ENCODE results near the gene KLHL5.

The KLHL5 gene

GRCh38 chr4:39044956-39045826, 16.8 kb upstream of the KLHL5 start:
- DNase-seq, result no peak

DNA sequence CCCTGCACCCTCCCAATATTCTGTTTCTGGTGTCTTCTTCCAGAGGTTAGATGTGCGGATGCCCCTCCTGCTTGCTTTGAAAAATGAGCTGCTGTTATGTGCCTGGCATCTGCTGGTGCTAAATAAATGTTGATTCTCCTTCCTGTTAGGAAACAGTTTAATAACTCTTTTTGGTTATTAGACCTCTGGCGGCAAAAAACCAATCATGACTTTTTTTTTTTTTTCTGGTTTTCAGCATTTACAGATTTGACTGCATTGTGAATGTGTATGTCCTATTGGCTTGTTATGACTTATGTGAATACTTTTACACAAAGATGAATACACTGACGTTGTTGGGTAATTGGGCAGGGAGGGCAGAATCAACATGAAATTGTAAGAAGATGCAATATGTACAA, 16.2 kb upstream of the KLHL5 start:
- DNase-seq, result no peak

GRCh38 chr4:39046249-39046648, 15.8 kb upstream of the KLHL5 start:
- no peak for DNase-seq

DNA sequence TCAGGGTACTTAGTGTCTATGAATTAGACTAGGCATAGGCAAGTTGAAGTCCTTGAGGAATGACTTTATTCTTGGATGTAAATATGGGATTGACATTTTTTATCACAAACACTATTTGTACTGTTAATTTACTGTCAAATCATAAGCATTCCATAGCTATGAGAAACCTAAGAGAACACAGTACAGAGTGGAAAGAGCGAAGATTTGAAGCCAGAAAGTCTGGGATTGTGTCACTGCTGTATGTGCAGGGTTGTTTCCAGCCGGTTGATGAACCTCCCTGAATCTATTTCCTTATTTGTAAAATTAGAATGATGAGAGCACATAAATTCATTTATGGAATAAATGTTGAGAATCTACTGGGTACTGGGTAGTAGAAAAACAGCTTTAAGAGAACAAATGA, 14.4 kb upstream of the KLHL5 start:
- no peak for DNase-seq

DNA sequence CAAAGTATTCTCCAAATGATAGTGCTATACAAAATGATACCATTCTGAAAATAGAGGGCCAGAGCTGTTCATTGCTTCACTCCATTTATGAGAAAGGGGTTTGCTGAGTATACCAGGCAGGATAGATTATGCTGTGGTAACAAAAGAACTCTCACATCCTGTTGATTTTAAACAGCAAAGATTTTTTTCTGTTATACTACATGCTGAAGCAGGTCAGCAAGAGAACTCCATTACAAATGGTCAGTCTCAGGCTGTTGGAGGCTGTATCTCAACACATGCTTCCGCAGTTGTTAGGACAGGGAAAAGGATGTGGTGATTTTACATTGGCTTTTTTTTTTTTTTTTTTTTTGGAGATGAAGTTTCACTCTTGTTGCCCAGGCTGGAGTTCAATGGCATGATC, 13.7 kb upstream of the KLHL5 start:
- no peak for DNase-seq

DNA sequence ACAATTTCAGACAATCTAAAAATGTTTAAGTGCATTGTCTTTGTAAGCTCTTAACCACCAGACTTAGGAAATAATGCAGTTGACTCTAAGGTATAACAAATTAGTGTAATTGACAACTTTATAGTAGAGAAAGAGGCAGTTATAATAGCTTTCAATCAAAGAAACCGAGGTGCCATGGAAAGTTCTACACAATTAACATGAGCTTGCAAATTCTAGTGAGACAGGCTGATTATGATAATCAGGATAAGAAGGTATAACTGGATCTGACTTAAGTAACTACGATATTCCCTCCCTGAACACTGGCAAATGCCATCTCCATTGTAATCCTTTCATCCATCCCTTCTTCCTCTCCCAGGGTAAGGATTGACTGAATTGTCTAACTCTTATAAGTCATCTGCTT, 11.4 kb upstream of the KLHL5 start:
- DNase-seq, result no peak

GRCh38 chr4:39051492-39051891, 10.5 kb upstream of the KLHL5 start:
- no peak for DNase-seq

- no peak for DNase-seq
Observed at GRCh38 chr4:39053983-39054382, 8.0 kb upstream of the KLHL5 start.

DNA sequence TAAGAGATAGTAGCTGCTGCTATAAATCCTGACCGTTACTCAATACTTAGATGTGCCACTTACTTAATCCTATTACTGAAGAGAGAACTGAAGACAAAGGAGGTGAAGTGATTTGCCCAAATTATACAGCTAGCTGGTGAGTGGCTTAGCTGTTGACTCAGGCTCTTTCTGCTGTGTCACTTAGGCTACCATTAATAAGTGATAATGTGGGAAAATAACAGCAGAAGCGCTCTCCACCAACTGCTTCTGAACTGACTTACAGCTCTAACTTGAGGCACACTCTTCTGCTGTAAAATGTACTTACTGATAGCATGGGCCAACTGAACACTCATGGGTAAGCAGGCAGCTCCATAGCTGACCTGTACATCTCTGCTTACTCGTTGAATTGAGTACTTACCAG, 7.5 kb upstream of the KLHL5 start:
- DNase-seq, result no peak

- DNase-seq, result no peak
Observed at GRCh38 chr4:39056023-39056422, 6.0 kb upstream of the KLHL5 start.

DNA sequence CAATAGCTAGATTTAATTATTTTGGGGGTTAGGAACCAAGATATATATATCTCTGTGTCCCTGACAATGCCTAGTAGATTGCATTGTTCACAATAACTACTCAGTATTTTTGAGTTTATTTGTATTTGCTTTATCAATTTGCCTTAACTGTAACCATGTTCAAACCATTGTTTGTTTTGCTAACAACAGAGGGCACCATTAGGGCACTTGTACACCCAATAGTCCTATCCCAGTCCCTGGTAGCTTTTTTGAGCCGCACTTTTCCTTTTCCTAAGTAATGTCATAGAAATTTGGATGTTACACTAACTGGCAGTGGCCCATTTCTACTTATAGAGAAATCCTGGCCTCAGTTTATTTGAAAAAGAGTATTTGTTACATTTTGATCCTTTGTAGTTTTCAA, 575 bp upstream of the KLHL5 start:
- DNase-seq, result no peak

DNA sequence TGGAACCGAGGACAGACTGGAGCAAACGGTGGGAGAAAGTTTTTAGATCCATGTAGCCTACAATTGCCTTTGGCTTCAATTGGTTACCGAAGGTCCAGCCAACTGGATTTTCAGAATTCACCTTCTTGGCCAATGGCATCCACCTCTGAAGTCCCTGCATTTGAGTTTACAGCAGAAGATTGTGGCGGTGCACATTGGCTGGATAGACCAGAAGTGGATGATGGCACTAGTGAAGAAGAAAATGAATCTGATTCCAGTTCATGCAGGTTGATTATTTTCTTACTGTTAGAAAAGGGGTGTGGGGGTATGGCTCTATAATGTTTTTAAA, 702 bp downstream of the KLHL5 start:
- DNase-seq, result no peak

DNA sequence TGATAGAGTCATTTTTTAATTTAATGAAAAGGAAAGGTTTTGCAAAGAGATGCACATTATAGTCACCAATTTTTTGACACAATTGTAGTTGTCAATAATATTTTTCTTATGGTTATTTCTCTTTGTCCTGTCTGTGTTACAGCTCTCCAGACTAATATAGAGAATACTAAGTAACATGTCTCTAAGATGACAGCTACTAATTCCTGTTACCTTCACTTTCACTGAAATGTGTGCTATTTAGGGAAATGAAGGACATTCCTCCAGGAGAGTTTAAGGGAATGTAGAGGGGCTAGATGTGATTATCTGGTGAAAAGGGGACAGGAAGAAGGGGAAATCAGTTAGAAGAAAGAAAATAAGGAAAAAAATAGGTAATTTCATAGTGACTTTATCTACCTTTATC, 1.4 kb downstream of the KLHL5 start:
- no peak for DNase-seq

GRCh38 chr4:39066371-39066770, 4.3 kb downstream of the KLHL5 start:
- DNase-seq, result no peak

DNA sequence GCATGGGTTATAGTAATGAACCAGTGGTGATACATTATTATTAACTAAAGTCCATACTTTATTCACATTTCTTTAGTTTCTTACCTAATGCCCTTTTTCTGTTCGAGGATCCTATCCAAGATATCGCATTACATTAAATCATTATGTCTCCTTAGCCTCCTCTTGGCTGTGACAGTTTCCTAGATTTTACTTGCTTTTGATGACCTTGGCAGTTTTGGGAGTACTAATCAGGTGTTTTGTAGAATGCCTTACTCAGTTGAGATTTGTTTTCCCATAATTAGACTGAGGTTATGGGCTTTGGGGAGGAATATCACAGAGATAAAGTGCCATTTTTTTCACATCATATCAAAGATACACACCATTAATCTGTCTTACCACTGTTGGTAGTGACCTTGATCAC, 5.0 kb downstream of the KLHL5 start:
- DNase-seq, result no peak

DNA sequence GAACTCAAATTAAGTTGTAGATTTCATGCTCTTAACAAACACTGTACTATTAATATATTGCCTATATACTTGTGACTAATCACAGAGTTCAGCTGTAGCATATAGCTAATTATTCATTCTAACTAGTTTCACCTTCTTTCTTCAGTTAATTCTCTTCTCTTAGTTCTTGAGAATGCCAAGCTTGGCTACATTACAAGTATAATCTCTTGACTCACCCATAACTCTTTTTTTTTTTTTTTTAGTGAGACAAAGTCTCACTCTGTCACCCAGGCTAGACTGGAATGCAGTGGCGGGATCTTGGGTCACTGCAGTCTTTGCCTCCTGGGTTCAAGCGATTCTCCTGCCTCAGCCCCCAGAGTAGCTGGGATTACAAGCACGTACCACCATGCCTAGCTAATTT, 5.4 kb downstream of the KLHL5 start:
- no peak for DNase-seq

DNA sequence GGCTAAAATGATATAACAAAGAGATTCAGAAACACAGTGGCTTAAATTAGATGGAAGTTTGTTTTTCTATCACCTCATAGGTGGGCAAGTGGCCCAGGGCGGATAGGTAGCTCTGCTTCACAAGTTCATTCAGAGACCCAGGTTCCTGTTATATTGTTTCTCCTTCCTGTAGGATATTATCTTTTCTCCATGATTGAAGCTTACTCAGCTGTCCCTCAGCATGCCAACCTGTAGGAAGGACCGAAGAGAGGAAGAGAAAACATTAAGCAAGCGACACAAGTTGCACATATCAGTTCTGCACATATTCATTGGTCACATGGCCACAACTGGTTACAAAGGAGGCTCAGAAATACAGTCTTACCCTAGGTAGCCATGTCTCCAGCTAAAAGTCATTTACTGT, 6.9 kb downstream of the KLHL5 start:
- no peak for DNase-seq

- no peak for DNase-seq
Observed at GRCh38 chr4:39078829-39079228, 16.8 kb downstream of the KLHL5 start.

GRCh38 chr4:39083164-39083563, 21.1 kb downstream of the KLHL5 start:
- no peak for DNase-seq

DNA sequence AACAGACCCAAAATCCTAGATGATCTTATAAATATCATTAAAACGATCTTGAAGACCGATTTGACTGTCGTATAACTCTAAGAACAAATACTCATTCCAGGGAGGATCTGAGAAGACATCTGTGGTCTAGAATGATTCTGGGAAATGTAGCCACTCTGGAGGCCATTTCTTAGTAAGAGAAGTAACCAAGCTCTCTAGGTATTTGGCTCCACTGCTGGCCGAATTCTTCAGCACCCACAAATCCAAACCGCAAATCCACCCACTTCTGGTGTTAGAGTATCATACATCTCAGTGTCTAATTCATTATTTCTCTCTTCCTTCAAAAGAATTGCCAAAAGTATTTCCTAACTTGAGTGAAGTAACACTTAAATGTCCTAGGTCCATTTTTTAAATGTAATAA, 23.9 kb downstream of the KLHL5 start:
- no peak for DNase-seq

DNA sequence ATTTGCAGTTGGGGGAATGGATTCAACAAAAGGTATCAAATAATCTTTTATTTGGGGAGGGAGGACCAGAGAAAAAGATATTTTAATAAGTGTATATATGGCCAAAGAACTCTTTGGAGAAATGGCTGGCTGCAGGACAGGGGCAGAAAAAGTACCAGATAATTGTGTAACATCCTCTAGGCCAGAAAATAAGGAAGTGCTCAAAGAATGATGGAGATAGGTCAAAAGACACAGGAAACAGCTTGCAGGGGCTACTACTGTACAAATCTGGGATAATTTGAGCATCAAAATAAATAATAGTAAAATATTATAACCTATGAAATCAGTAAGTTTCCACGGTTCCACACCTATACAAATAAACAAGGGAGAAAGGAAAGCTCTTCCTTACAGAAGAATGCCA, 34.8 kb downstream of the KLHL5 start:
- DNase-seq, result no peak

DNA sequence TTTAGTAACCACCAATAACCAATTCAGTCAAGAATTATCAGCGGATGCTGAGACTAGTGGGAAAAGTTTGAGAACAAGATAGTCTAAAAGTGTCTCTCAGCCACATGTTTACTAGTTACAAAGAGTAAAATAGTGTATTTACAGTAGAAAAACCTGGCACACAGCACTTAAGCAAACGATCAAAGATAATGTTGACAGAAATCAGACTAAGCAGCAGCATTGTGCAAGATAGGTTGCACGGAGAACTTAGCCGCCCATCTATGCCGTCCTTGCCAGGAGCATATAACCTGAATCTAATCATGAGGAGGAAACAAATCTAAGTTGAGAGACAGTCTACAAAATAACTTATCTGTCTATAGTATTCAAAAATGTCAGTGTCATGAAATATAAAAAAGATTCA, 35.3 kb downstream of the KLHL5 start:
- no peak for DNase-seq

- no peak for DNase-seq
Observed at GRCh38 chr4:39102297-39102696, 40.3 kb downstream of the KLHL5 start.

DNA sequence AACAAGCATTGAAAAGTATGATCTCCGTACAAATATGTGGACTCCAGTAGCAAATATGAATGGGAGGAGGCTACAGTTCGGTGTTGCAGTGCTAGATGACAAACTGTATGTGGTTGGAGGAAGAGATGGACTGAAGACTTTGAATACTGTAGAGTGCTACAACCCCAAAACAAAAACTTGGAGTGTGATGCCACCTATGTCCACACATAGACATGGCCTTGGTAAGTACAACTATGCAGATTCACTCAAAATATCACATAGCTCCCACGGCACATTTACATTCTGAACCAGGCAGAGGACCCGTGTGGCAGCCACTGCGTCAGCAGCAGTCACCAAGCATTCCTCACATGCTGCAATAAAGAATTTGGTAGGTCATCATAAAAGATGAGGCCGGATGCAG, 41.3 kb downstream of the KLHL5 start:
- no peak for DNase-seq

DNA sequence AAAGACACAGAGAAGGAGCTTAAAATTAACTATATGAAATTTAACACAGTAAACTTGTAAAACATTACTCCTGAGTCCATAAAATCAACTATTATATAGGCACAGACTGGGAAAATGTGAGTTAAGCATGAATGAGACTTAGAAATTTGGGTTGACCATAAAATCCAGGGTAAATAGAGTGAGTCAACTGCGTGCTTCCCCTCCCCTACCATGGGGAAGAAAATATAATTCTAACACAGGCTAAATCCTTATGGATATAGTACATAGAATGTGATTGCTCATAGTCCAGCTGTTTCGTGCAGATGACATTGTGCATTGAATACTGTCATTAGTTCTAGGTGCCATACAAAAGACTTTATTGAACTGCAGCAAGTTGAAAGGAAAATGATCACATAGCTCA, 42.2 kb downstream of the KLHL5 start:
- DNase-seq, result no peak

DNA sequence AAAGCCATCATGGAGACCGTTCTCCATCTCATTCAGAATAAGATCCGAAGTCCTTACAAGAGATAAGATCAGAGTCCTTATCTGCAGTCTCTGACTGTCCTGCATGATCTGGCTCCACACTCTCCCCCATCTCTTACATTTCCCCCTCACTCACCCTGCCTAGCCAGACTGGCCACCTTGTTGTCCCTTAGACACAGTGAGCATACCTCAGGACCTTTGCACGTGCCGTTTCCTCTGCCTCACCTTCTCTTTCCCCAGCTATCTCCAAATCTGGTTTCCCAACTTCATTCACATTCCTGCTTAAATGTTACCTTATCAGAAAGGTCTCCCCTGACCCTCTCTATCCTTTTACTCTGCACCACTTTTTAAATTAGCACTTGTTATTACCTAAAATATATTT, 44.0 kb downstream of the KLHL5 start:
- DNase-seq, result no peak
